K562 (cell line): ENCODE data around the gene APOC1. TPM values are rescaled to one million over a fixed set of nuclear protein-coding genes. Genes with fewer than 3 reads are reported as not detected.
A peak's percentile ranks its signal among the peaks of the same experiment; 100 is the strongest.

Experiments
- ATF2 ChIP-seq: sonication (generic); formaldehyde crosslinking; IDR thresholded peaks from 2 replicates; pipeline ENCODE4 v1.8.1; 2022; ENCODE audit warnings: missing genetic modification reagents
- BDP1 ChIP-seq: IDR thresholded peaks from 3 replicates; pipeline ENCODE4 v1.6.1; 2011; ENCODE audit not compliant: insufficient read length, insufficient read depth
- ELF4 ChIP-seq: fragments of 450-650 bp; formaldehyde crosslinking; IDR thresholded peaks from 2 replicates; pipeline ENCODE4 v1.4.0; 2022; ENCODE audit warnings: missing genetic modification characterization
- ETV6 ChIP-seq, 3 experiments: fragments of 150-350 bp in 1 of 3; sonication (generic) in 1 of 3; formaldehyde crosslinking in 1 of 3; IDR thresholded peaks; 2 replicates each; pipeline versions ENCODE4 v1.6.1 to v1.8.0; 2014 to 2022; ENCODE audit warnings: borderline replicate concordance in 2 of 3, low read depth in 2 of 3, antibody characterized with exemption in 1 of 3, low read length in 1 of 3, mild to moderate bottlenecking in 1 of 3, missing genetic modification reagents in 1 of 3
- HIVEP1 ChIP-seq: fragments of 250-450 bp; sonication (Bioruptor Pico); IDR thresholded peaks from 2 replicates; pipeline ENCODE4 v1.4.0; 2020; ENCODE audit warnings: mild to moderate bottlenecking
- ILF3 ChIP-seq: fragments of 450-650 bp; IDR thresholded peaks from 2 replicates; pipeline ENCODE4 v1.6.1; 2018; ENCODE audit warnings: antibody characterized with exemption, mild to moderate bottlenecking, moderate library complexity, borderline replicate concordance
- MEIS2 ChIP-seq: fragments of 450-650 bp; IDR thresholded peaks from 2 replicates; pipeline ENCODE4 v1.6.1; 2014; ENCODE audit warnings: mild to moderate bottlenecking; ENCODE audit not compliant: partially characterized antibody
- MIER1 ChIP-seq: fragments of 450-650 bp; IDR thresholded peaks from 2 replicates; pipeline ENCODE4 v1.6.1; 2016; ENCODE audit warnings: antibody characterized with exemption, mild to moderate bottlenecking, low read depth
- NCOR1 ChIP-seq: fragments of 450-650 bp; IDR thresholded peaks from 2 replicates; pipeline ENCODE4 v1.6.1; 2016; ENCODE audit warnings: mild to moderate bottlenecking, moderate library complexity
- NELFE ChIP-seq: IDR thresholded peaks from 2 replicates; pipeline ENCODE4 v1.6.1; 2011; ENCODE audit warnings: mild to moderate bottlenecking; ENCODE audit not compliant: insufficient read depth, insufficient read length
- ZBED1 ChIP-seq: IDR thresholded peaks from 2 replicates; pipeline ENCODE4 v1.6.1; 2014
- ZBTB7A ChIP-seq: IDR thresholded peaks from 2 replicates; pipeline ENCODE4 v1.6.1; 2011; ENCODE audit warnings: low read depth, mild to moderate bottlenecking, low read length, moderate library complexity, borderline replicate concordance; ENCODE audit not compliant: control insufficient read depth
- ZC3H11A ChIP-seq: IDR thresholded peaks from 2 replicates; pipeline ENCODE4 v1.6.1; 2012; ENCODE audit warnings: low read depth, low read length, improper control_type of control experiment
- ZC3H4 ChIP-seq: sonication (generic); formaldehyde crosslinking; IDR thresholded peaks from 2 replicates; pipeline ENCODE4 v1.9.0; 2021; ENCODE audit warnings: missing genetic modification reagents, borderline replicate concordance
- ZNF184 ChIP-seq: sonication (generic); formaldehyde crosslinking; IDR thresholded peaks from 2 replicates; pipeline ENCODE4 v1.5.0; 2020; ENCODE audit warnings: missing genetic modification reagents
- ZNF280A ChIP-seq: fragments of 450-650 bp; IDR thresholded peaks from 2 replicates; pipeline ENCODE4 v1.6.1; 2018; ENCODE audit warnings: mild to moderate bottlenecking, low read depth; ENCODE audit not compliant: partially characterized antibody
- ZNF449 ChIP-seq: fragments of 250-450 bp; sonication (Bioruptor Pico); IDR thresholded peaks from 2 replicates; pipeline ENCODE4 v1.8.0; 2022; ENCODE audit warnings: moderate library complexity, mild to moderate bottlenecking, inconsistent platforms
- ZNF592 ChIP-seq: fragments of 450-650 bp; IDR thresholded peaks from 2 replicates; pipeline ENCODE4 v1.6.1; 2017; ENCODE audit warnings: antibody characterized with exemption, mild to moderate bottlenecking
- ZNF707 ChIP-seq: fragments of 250-450 bp; sonication (Bioruptor Pico); conservative IDR thresholded peaks from 2 replicates; pipeline ENCODE4 v1.8.0; 2022; ENCODE audit warnings: inconsistent platforms, mild to moderate bottlenecking, moderate library complexity
- polyA plus RNA-seq, 8 experiments: library from polyadenylated mRNA; depleted of rRNA in 4 of 8; stranded (reverse) in 5 of 8; unstranded in 3 of 8; fragments of >200 nt; fragmentation: Nextera tagmentation in 2 of 8; fragmentation: Illumina TruSeq in 1 of 8; extraction: Ambion mirVana in 2 of 8; extraction: Trizol in 1 of 8; gene quantifications; 2 replicates each; pipeline versions ENCODE4 v1.2.1 to v1.2.3, GENCODE V29; 2011 to 2014; ENCODE audit warnings: inconsistent platforms in 1 of 8, missing spikeins in 1 of 8
- total RNA-seq, 7 experiments: library from RNA; depleted of rRNA in 6 of 7; stranded (reverse); fragments of >200 nt in 6 of 7; fragmentation: Illumina TruSeq in 2 of 7; extraction: Trizol in 2 of 7; gene quantifications; 2 replicates each; pipeline versions ENCODE4 v1.2.1 to v1.2.3, GENCODE V29; 2011 to 2021; ENCODE audit warnings: low replicate concordance in 1 of 7

Gene APOC1
- total and polyA plus RNA-seq, 9 of the 15 experiments (the other 6 are each of a cell fraction or from before 2014, with no cell fraction given): 115 to 408 (median 220) TPM

- no peak for TF ChIP-seq ZNF280A
- TF ChIP-seq ILF3: no peak
- peak; percentile 76; the same call in 1 of the 2 replicates for TF ChIP-seq ELF4
- TF ChIP-seq ZBTB7A: peak; percentile 68; the same call in 1 of the 2 replicates
- no peak for TF ChIP-seq ZNF707 (CRISPR knock-in tag)
- TF ChIP-seq BDP1: no peak
- TF ChIP-seq ZNF184 (CRISPR knock-in tag): no peak
- no peak for TF ChIP-seq ZC3H11A
- TF ChIP-seq ZNF449: no peak
- no peak for TF ChIP-seq MEIS2
- TF ChIP-seq ZBED1: peak; percentile 41; the same call in 1 of the 2 replicates
- no peak; the same call in 1 of the 2 replicates for TF ChIP-seq ZNF592
- no peak for TF ChIP-seq HIVEP1 (CRISPR knock-in tag)
- no peak for TF ChIP-seq ETV6 (IDR thresholded peaks at IDR 0.05; ENCODE audit: borderline replicate concordance in 1 of 2, low read depth in 2 of 2, low read length in 1 of 2)
- TF ChIP-seq ETV6 (CRISPR knock-in tag; IDR thresholded peaks at IDR 0.05; ENCODE audit: borderline replicate concordance): no peak
- TF ChIP-seq ATF2: no peak
- TF ChIP-seq ZC3H4 (CRISPR knock-in tag): no peak
- no peak for TF ChIP-seq NCOR1
- no peak for TF ChIP-seq MIER1
- no peak for TF ChIP-seq NELFE
These were observed 40.5 kb downstream of the APOC1 start, which contains the start of gene CLPTM1 (continued) for GRCh38 chr19:44954649-44955504.
